Brain microvascular endothelial cell (primary cell): Measurements from ENCODE around the gene SUMF1.

ENCODE experiments used
- DNase-seq: peaks from one replicate; pipeline ENCODE4 v3.0.0-alpha.2; 2020
- H3K27ac ChIP-seq: fragments of 250-450 bp; sonication (Bioruptor Pico); 2 replicates; pipeline ENCODE4 v1.5.1; 2020; ENCODE audit warnings: mild to moderate bottlenecking, moderate library complexity
- H3K27me3 ChIP-seq: fragments of 250-450 bp; sonication (Bioruptor Pico); replicated peaks from 2 replicates; pipeline ENCODE4 v1.5.1; 2020; ENCODE audit warnings: mild to moderate bottlenecking
- H3K36me3 ChIP-seq: fragments of 250-450 bp; sonication (Bioruptor Pico); replicated peaks from 2 replicates; pipeline ENCODE4 v1.5.1; 2020; ENCODE audit warnings: mild to moderate bottlenecking
- H3K4me3 ChIP-seq: 2 replicates; pipeline ENCODE4 v1.5.1; 2011; ENCODE audit warnings: low read depth, mild to moderate bottlenecking, control low read depth, low read length, moderate library complexity
- CTCF ChIP-seq: IDR thresholded peaks from 2 replicates; pipeline ENCODE4 v1.5.1; 2011; ENCODE audit warnings: low read depth, mild to moderate bottlenecking, moderate library complexity, low read length, control low read depth, inconsistent platforms; ENCODE audit errors: missing control alignments
- in situ Hi-C: cut with HindIII; loops from 2 replicates; pipeline ENCODE4 v1.10.0; 2017; ENCODE audit warnings: low sequenced_read_pairs, low pct_ligation_motif_present

The SUMF1 gene

GRCh38 chr3:4314688-4315087 lies 152.4 kb downstream of the SUMF1 start:
- peak; percentile 39 for TF ChIP-seq CTCF
- no peak overlapping the region for H3K4me3 ChIP-seq
- DNase-seq = no peak
- no peaks in the 10 kb centered on the region for H3K27me3 ChIP-seq
- peak overlapping the region; percentile 53 for H3K27ac ChIP-seq
- H3K36me3 ChIP-seq = peaks cover 3% of the 10 kb centered on the region
- in situ Hi-C loops = no loop called here

- Histone ChIP-seq H3K27me3 (no peaks in the 10 kb centered on the region), H3K4me3 (no peak overlapping the region), H3K27ac (peak overlapping the region; percentile 53), H3K36me3 (peaks cover 3% of the 10 kb centered on the region)
- in situ Hi-C loops = no loop called here
- DNase-seq = peak; percentile 28
- no peak for TF ChIP-seq CTCF
Observed at GRCh38 chr3:4313606-4314293, 153.3 kb downstream of the SUMF1 start.

GRCh38 chr3:4311496-4311895 lies 155.6 kb downstream of the SUMF1 start:
- H3K27me3 ChIP-seq = no peaks in the 10 kb centered on the region
- no peak for TF ChIP-seq CTCF
- no peak overlapping the region for H3K4me3 ChIP-seq
- in situ Hi-C loops = no loop called here
- DNase-seq = no peak
- no peaks in the 10 kb centered on the region for H3K36me3 ChIP-seq
- H3K27ac ChIP-seq = no peak overlapping the region
